Body of pancreas (tissue), 4 donors: ENCODE results near the gene DYNC2LI1. TPM values are rescaled to one million over a fixed set of nuclear protein-coding genes. Genes with fewer than 3 reads are reported as not detected.

Source experiments
- ATAC-seq: fragments of 150-250 bp; one replicate; pipeline ENCODE4 v1.9.1; 2016
- DNase-seq, 4 donors: peaks; one replicate each; pipeline ENCODE4 v3.0.0-alpha.2; 2019
- H3K27ac ChIP-seq, 4 donors: fragments of 200-600 bp; sonication (generic); 1 replicate in 3 of 4; 2 replicates in 1 of 4; pipeline versions ENCODE4 v1.5.1 to v1.6.1; 2016 to 2019; ENCODE audit warnings: mild to moderate bottlenecking in 1 of 4, mixed read lengths in 1 of 4, moderate library complexity in 1 of 4
- H3K27me3 ChIP-seq, 2 donors: fragments of 200-600 bp; sonication (generic); one replicate each; pipeline ENCODE4 v1.6.0; 2016; ENCODE audit warnings: mild to moderate bottlenecking in 1 of 2
- H3K36me3 ChIP-seq, 2 donors: fragments of 200-600 bp; sonication (generic); replicated peaks in 1 of 2; 2 replicates each; pipeline ENCODE4 v1.5.1; 2016; ENCODE audit warnings: low read depth in 2 of 2; ENCODE audit not compliant: insufficient read depth in 1 of 2
- H3K4me1 ChIP-seq: fragments of 200-600 bp; sonication (generic); one replicate; pipeline ENCODE4 v1.6.0; 2016
- H3K4me3 ChIP-seq, 2 donors: fragments of 200-600 bp; sonication (generic); 1 replicate in 1 of 2; 2 replicates in 1 of 2; pipeline ENCODE4 v1.5.1; 2016 to 2019
- H3K9me3 ChIP-seq, 3 donors: fragments of 200-600 bp; sonication (generic); 1 replicate in 2 of 3; 2 replicates in 1 of 3; pipeline ENCODE4 v1.5.1; 2016
- CTCF ChIP-seq, 7 experiments: fragments of 450-650 bp in 4 of 7; fragments of 200-600 bp in 3 of 7; sonication (generic) in 3 of 7; IDR thresholded peaks; one replicate each; pipeline ENCODE4 v1.5.1; 2016 to 2019; ENCODE audit warnings: antibody characterized with exemption in 7 of 7
- POLR2A ChIP-seq, 3 donors: fragments of 450-650 bp; IDR thresholded peaks; one replicate each; pipeline ENCODE4 v1.6.1; 2016; ENCODE audit warnings: antibody characterized with exemption in 3 of 3, mild to moderate bottlenecking in 2 of 3
- WGBS, 2 donors: methylation state at CpG; one replicate each; pipeline ENCODE4 v1.1.5; 2017; 5-methylcytosine and 5-hydroxymethylcytosine counted together
- intact Hi-C: fragments of 100-400 bp; cut with DNase I; formaldehyde crosslinking; loops from one replicate; pipeline ENCODE4 v1.15.1; 2023
- total RNA-seq, 2 donors: library from RNA; depleted of rRNA; stranded (reverse); fragments of >200 nt; gene quantifications; one replicate each; pipeline ENCODE4 v1.1.0, GENCODE V29; 2016

DYNC2LI1 gene
- total RNA-seq, 2 donors from 2014 or later, result 21.0 to 21.4 TPM

DNA sequence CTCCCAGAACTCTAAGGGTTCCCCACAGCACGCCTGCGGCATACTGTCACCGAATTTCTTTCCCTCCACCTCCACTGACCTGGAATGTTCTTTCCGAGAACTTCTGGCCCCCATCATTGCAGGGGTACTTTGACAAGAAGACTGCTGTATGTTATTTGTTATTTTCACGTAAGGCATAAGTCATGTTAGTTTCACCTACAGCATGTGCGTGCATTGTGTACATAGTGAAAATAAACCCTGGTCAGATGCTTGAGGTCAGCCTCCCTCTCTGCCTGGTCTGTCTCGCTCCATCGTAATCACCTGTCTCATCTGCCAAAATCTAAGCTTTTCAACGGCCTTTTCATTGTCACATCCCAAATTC lies 69.0 kb downstream of the DYNC2LI1 start:
- H3K27ac ChIP-seq, result no peak overlapping the region
- no peak for ATAC-seq
- no peaks in the 10 kb centered on the region for H3K9me3 ChIP-seq
- H3K27me3 ChIP-seq, result no peaks in the 10 kb centered on the region
- intact Hi-C loops, result no loop called here
- DNase-seq, result no peak
- no peak overlapping the region for H3K4me3 ChIP-seq
- H3K36me3 ChIP-seq, result no peaks in the 10 kb centered on the region
- TF ChIP-seq POLR2A (IDR thresholded peaks at IDR 0.05) (no peak), CTCF (IDR thresholded peaks at IDR 0.05) (no peak)
- WGBS, 2 donors, result 71 to 76% methylated on average over 9 of the region's 9 CpGs
- H3K4me1 ChIP-seq, result no peaks in the 10 kb centered on the region

DNA sequence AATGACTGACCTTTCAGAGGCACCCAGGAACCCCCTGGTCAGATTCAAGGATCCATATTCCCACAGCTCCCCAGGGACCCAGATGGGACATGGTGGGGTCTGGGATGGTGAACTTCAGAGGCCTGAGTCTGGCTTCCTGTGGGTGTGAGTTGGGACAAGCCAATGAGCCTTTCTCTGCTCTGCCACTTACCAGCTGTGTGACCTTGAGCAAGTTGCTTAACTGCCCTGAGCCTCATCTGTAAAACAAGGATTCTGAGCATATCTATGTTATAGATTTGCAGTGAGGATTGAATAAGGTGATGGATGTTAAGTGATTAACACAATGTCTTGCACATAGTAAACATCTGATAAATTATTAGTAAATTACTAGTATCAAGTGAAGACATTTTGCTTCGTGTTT lies 71.3 kb downstream of the DYNC2LI1 start:
- no peak overlapping the region for H3K4me3 ChIP-seq
- WGBS, 2 donors, result 75 to 82% methylated on average over 1 of the region's 1 CpG
- no peaks in the 10 kb centered on the region for H3K36me3 ChIP-seq
- TF ChIP-seq POLR2A (IDR thresholded peaks at IDR 0.05), result no peak
- no peak for TF ChIP-seq CTCF (IDR thresholded peaks at IDR 0.05)
- no peaks in the 10 kb centered on the region for H3K27me3 ChIP-seq
- intact Hi-C loops, result no loop called here
- H3K9me3 ChIP-seq, result no peaks in the 10 kb centered on the region
- ATAC-seq (no peak), DNase-seq (no peak)
- no peaks in the 10 kb centered on the region for H3K4me1 ChIP-seq
- H3K27ac ChIP-seq, result no peak overlapping the region

DNA sequence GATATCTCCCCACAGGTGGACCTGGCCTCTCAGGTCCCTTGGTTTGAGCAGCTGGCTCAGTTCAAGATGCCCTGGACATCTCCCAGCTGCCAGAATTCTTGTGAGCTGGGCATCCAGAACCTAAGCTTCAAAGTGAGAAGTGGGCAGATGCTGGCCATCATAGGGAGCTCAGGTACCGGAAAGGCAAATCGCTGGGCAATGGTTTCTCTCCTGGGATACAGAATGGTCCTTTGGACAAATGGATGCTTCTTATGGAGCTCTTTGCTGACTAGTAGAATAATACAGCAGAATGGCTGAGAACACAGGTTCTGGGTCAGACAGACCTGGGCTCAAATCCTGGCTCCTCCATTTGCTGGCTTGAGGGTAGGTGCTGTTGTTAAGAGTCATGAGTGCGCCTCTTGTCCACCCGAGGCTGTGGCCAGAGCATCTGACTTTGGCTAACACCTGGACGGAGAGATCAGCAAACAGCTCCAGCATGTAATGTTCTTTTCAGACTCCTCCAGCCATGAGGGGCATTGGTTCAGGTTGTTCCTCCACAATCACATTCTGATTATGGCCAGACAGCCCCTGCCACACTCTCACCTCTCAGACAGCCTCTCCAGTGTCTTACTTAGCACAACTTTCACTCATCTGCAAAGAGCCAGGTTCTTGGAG lies 72.4 kb downstream of the DYNC2LI1 start:
- H3K9me3 ChIP-seq, result no peaks in the 10 kb centered on the region
- no peak overlapping the region for H3K4me3 ChIP-seq
- H3K27ac ChIP-seq, result no peak overlapping the region
- intact Hi-C loops, result no loop called here
- DNase-seq (no peak), ATAC-seq (no peak)
- no peaks in the 10 kb centered on the region for H3K27me3 ChIP-seq
- no peak for TF ChIP-seq POLR2A (IDR thresholded peaks at IDR 0.05)
- TF ChIP-seq CTCF (IDR thresholded peaks at IDR 0.05), result no peak
- H3K4me1 ChIP-seq, result no peaks in the 10 kb centered on the region
- 92 to 100% methylated on average over 2 to 5 of the region's 5 CpGs for whole genome bisulfite sequencing, 2 donors
- H3K36me3 ChIP-seq, result no peaks in the 10 kb centered on the region

- intact Hi-C loops, result no loop called here
- no peak overlapping the region for H3K27ac ChIP-seq
- 63 to 64% methylated on average over 1 of the region's 1 CpG for WGBS, 2 donors
- no peak for DNase-seq
- no peaks in the 10 kb centered on the region for H3K4me1 ChIP-seq
- no peaks in the 10 kb centered on the region for H3K9me3 ChIP-seq
- no peaks in the 10 kb centered on the region for H3K27me3 ChIP-seq
- no peak overlapping the region for H3K4me3 ChIP-seq
- H3K36me3 ChIP-seq, result no peaks in the 10 kb centered on the region
- TF ChIP-seq CTCF (IDR thresholded peaks at IDR 0.05) (no peak), POLR2A (IDR thresholded peaks at IDR 0.05) (no peak)
- ATAC-seq, result no peak
These were observed 74.4 kb downstream of the DYNC2LI1 start for GRCh38 chr2:43848214-43848613.
